ENCODE measurements around the gene DYNC1LI1.
A peak's percentile ranks its signal among the peaks of the same experiment; 100 is the strongest.

GRCh38 chr3:32570421-32571191, at the start of gene DYNC1LI1:
- TF ChIP-seq MAX (CRISPR knock-in tag; IDR thresholded peaks at IDR 0.05) (peak; percentile 48; the same call in 1 of the 2 replicates), NFE2L1 (CRISPR knock-in tag; IDR thresholded peaks at IDR 0.05) (no peak; the same call in 1 of the 2 replicates), NR2C2 (CRISPR knock-in tag; IDR thresholded peaks at IDR 0.05) (peak; percentile 14; the same call in 1 of the 2 replicates), ATF1 (CRISPR knock-in tag; IDR thresholded peaks at IDR 0.05) (peak; percentile 75; the same call in 1 of the 2 replicates), CREB1 (CRISPR knock-in tag; IDR thresholded peaks at IDR 0.05) (no peak)
- TF ChIP-seq, protein P1, sequence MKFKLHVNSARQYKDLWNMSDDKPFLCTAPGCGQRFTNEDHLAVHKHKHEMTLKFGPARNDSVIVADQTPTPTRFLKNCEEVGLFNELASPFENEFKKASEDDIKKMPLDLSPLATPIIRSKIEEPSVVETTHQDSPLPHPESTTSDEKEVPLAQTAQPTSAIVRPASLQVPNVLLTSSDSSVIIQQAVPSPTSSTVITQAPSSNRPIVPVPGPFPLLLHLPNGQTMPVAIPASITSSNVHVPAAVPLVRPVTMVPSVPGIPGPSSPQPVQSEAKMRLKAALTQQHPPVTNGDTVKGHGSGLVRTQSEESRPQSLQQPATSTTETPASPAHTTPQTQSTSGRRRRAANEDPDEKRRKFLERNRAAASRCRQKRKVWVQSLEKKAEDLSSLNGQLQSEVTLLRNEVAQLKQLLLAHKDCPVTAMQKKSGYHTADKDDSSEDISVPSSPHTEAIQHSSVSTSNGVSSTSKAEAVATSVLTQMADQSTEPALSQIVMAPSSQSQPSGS (CRISPR knock-in tag; IDR thresholded peaks at IDR 0.05; ENCODE audit: borderline replicate concordance, low read depth): no peak
- TF ChIP-seq, protein P2, sequence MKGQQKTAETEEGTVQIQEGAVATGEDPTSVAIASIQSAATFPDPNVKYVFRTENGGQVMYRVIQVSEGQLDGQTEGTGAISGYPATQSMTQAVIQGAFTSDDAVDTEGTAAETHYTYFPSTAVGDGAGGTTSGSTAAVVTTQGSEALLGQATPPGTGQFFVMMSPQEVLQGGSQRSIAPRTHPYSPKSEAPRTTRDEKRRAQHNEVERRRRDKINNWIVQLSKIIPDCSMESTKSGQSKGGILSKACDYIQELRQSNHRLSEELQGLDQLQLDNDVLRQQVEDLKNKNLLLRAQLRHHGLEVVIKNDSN (CRISPR knock-in tag; IDR thresholded peaks at IDR 0.05): no peak
- TF ChIP-seq, protein P3, sequence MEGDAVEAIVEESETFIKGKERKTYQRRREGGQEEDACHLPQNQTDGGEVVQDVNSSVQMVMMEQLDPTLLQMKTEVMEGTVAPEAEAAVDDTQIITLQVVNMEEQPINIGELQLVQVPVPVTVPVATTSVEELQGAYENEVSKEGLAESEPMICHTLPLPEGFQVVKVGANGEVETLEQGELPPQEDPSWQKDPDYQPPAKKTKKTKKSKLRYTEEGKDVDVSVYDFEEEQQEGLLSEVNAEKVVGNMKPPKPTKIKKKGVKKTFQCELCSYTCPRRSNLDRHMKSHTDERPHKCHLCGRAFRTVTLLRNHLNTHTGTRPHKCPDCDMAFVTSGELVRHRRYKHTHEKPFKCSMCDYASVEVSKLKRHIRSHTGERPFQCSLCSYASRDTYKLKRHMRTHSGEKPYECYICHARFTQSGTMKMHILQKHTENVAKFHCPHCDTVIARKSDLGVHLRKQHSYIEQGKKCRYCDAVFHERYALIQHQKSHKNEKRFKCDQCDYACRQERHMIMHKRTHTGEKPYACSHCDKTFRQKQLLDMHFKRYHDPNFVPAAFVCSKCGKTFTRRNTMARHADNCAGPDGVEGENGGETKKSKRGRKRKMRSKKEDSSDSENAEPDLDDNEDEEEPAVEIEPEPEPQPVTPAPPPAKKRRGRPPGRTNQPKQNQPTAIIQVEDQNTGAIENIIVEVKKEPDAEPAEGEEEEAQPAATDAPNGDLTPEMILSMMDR (IDR thresholded peaks at IDR 0.05): no peak

All from WTC11 (cell line).